ENCODE data around the gene SATB2.

Gene SATB2

DNA sequence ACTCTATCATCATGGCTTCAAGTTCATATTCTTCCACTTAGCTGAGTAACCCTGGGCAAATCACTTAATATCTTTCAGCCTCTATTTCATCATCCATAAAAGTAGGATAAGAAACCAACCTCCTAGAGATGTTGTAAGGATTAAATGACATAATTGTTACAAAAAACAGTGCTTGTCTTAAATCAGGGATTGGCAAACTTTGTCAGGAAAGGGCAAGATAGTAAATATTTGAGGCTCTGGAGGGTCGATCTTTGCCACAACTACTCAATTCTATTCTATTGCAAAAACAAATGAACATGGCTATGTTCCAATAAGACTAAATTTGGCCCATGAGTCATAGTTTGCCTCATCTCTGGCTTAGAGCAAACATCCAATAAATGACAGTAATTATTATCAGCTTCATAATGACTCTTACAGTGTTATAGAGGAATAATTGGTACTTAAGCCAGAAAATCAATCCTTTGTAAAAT, 184.7 kb downstream of the SATB2 start:
- no peak overlapping the region for H2AFZ ChIP-seq (ENCODE audit: low read length)
- H3K9me3 ChIP-seq (ENCODE audit: low read length) = no peaks in the 10 kb centered on the region
- H3K4me1 ChIP-seq (ENCODE audit: insufficient read depth, low read length, severe bottlenecking) = peaks cover 48% of the 10 kb centered on the region
- peaks cover 37% of the 10 kb centered on the region for H3K79me2 ChIP-seq (ENCODE audit: insufficient read depth, low read length)
- H3K36me3 ChIP-seq (ENCODE audit: insufficient read depth, low read length) = peaks cover 80% of the 10 kb centered on the region
- no peaks in the 10 kb centered on the region; the same call in 1 of the 2 replicates for H3F3A ChIP-seq (ENCODE audit: insufficient read depth, low read length)
- no peak overlapping the region for H3K4me3 ChIP-seq (ENCODE audit: low read depth, low read length, poor library complexity, severe bottlenecking)
- H3K9me2 ChIP-seq (ENCODE audit: low read depth, low read length) = no peaks in the 10 kb centered on the region
- H3K9ac ChIP-seq (ENCODE audit: low read length) = no peak overlapping the region
- H3K4me2 ChIP-seq (ENCODE audit: low read length) = no peak overlapping the region
- peak overlapping the region; percentile 27 for H3K27ac ChIP-seq (ENCODE audit: low read depth, low read length, poor library complexity, severe bottlenecking)
- H3K27me3 ChIP-seq (ENCODE audit: insufficient read depth, low read length) = no peaks in the 10 kb centered on the region
- no peaks in the 10 kb centered on the region for H4K20me1 ChIP-seq (ENCODE audit: insufficient read depth, low read length)
- TF ChIP-seq, protein P1, sequence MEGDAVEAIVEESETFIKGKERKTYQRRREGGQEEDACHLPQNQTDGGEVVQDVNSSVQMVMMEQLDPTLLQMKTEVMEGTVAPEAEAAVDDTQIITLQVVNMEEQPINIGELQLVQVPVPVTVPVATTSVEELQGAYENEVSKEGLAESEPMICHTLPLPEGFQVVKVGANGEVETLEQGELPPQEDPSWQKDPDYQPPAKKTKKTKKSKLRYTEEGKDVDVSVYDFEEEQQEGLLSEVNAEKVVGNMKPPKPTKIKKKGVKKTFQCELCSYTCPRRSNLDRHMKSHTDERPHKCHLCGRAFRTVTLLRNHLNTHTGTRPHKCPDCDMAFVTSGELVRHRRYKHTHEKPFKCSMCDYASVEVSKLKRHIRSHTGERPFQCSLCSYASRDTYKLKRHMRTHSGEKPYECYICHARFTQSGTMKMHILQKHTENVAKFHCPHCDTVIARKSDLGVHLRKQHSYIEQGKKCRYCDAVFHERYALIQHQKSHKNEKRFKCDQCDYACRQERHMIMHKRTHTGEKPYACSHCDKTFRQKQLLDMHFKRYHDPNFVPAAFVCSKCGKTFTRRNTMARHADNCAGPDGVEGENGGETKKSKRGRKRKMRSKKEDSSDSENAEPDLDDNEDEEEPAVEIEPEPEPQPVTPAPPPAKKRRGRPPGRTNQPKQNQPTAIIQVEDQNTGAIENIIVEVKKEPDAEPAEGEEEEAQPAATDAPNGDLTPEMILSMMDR (IDR thresholded peaks at IDR 0.05; ENCODE audit: low read length) = no peak
- TF ChIP-seq EZH2 (IDR thresholded peaks at IDR 0.05; ENCODE audit: borderline replicate concordance, low read length) = no peak

DNA sequence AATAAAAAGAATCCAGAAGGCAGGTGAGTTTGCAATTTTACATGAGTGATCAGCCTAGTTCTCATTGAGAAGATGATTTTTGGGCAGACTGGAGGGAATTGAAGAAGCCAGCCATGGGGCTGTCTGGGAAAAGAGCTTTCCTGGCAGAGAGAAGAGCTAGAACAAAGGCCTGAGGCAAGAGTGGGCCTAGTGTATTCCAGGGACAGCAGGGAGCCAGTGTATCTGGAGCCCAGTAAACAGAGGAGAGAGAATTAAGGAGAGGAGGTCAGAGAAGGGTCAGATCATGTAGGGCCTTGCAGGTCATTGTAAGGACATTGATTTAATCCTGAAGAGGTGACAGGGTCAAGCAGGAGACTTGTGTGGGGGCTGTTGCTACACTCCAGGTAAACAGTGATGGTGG, 195.8 kb downstream of the SATB2 start:
- H2AFZ ChIP-seq (ENCODE audit: low read length) = no peak overlapping the region

DNA sequence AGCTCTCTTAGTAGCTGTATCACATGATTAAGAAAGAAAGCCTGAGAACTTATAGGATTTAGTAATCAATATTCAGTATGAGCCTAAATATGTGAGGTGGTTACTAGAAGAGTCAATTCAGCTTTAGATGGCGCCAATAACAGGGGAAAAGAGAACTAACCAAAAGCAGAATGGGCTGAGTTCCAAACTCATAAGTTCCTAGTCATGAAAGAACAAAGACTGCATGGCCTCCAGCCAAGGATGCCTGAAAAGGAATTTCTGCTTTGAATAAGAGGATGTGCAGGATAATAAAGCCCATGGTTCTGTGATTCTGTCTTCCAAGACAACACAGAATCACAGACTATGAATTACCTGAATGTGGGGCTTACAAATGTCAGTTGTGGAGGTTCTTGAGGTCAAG, 196.5 kb downstream of the SATB2 start:
- H3K9ac ChIP-seq (ENCODE audit: low read length) = no peak overlapping the region
- no peaks in the 10 kb centered on the region for H3K27me3 ChIP-seq (ENCODE audit: insufficient read depth, low read length)
- no peak overlapping the region for H3K4me2 ChIP-seq (ENCODE audit: low read length)
- H3K36me3 ChIP-seq (ENCODE audit: insufficient read depth, low read length) = no peaks in the 10 kb centered on the region
- H3K4me1 ChIP-seq (ENCODE audit: insufficient read depth, low read length, severe bottlenecking) = peaks cover 19% of the 10 kb centered on the region
- H3K4me3 ChIP-seq (ENCODE audit: low read depth, low read length, poor library complexity, severe bottlenecking) = no peak overlapping the region
- peaks cover 3% of the 10 kb centered on the region; the same call in 1 of the 2 replicates for H3K9me3 ChIP-seq (ENCODE audit: low read length)
- H2AFZ ChIP-seq (ENCODE audit: low read length) = no peak overlapping the region
- no peak overlapping the region for H3K27ac ChIP-seq (ENCODE audit: low read depth, low read length, poor library complexity, severe bottlenecking)
- H4K20me1 ChIP-seq (ENCODE audit: insufficient read depth, low read length) = no peaks in the 10 kb centered on the region
- H3K9me2 ChIP-seq (ENCODE audit: low read depth, low read length) = no peaks in the 10 kb centered on the region
- TF ChIP-seq, protein P1 (IDR thresholded peaks at IDR 0.05; ENCODE audit: low read length) = no peak
- no peak for TF ChIP-seq EZH2 (IDR thresholded peaks at IDR 0.05; ENCODE audit: borderline replicate concordance, low read length)
- no peaks in the 10 kb centered on the region for H3F3A ChIP-seq (ENCODE audit: insufficient read depth, low read length)
- no peaks in the 10 kb centered on the region for H3K79me2 ChIP-seq (ENCODE audit: insufficient read depth, low read length)

More for the DNA sequence above, 195.8 kb downstream of the SATB2 start:
- no peaks in the 10 kb centered on the region for H3K79me2 ChIP-seq (ENCODE audit: insufficient read depth, low read length)
- TF ChIP-seq, protein P1 (IDR thresholded peaks at IDR 0.05; ENCODE audit: low read length) = no peak
- no peak for TF ChIP-seq EZH2 (IDR thresholded peaks at IDR 0.05; ENCODE audit: borderline replicate concordance, low read length)
- no peak overlapping the region for H3K4me2 ChIP-seq (ENCODE audit: low read length)
- H3K4me1 ChIP-seq (ENCODE audit: insufficient read depth, low read length, severe bottlenecking) = peaks cover 19% of the 10 kb centered on the region
- H3K27ac ChIP-seq (ENCODE audit: low read depth, low read length, poor library complexity, severe bottlenecking) = no peak overlapping the region
- no peaks in the 10 kb centered on the region for H3K9me2 ChIP-seq (ENCODE audit: low read depth, low read length)
- no peaks in the 10 kb centered on the region for H3K36me3 ChIP-seq (ENCODE audit: insufficient read depth, low read length)
- H4K20me1 ChIP-seq (ENCODE audit: insufficient read depth, low read length) = no peaks in the 10 kb centered on the region
- no peak overlapping the region for H3K4me3 ChIP-seq (ENCODE audit: low read depth, low read length, poor library complexity, severe bottlenecking)
- H3F3A ChIP-seq (ENCODE audit: insufficient read depth, low read length) = no peaks in the 10 kb centered on the region
- no peaks in the 10 kb centered on the region for H3K27me3 ChIP-seq (ENCODE audit: insufficient read depth, low read length)
- peaks cover 3% of the 10 kb centered on the region; the same call in 1 of the 2 replicates for H3K9me3 ChIP-seq (ENCODE audit: low read length)
- H3K9ac ChIP-seq (ENCODE audit: low read length) = no peak overlapping the region

All from OCI-LY1 (cell line).